GM23248 (cell line): ENCODE data around the gene NFKBIB.

Experiments used
- EZH2 ChIP-seq: fragments of 200-600 bp; sonication (generic); IDR thresholded peaks from 2 replicates; pipeline ENCODE4 v1.6.1; 2018; ENCODE audit warnings: antibody characterized with exemption, mild to moderate bottlenecking; ENCODE audit not compliant: insufficient read depth, poor library complexity, severe bottlenecking
- EZH2phosphoT487 ChIP-seq: fragments of 200-600 bp; sonication (generic); IDR thresholded peaks from 2 replicates; pipeline ENCODE4 v1.6.1; 2018; ENCODE audit warnings: antibody characterized with exemption, moderate library complexity, mild to moderate bottlenecking, low read depth; ENCODE audit not compliant: insufficient read depth

- no peak for TF ChIP-seq EZH2
- TF ChIP-seq EZH2phosphoT487, result no peak
These were observed 30.5 kb upstream of the NFKBIB start for GRCh38 chr19:38869160-38869835.
